Endometrium (tissue), 2 donors: Measurements from ENCODE around the gene CCL19.
A peak's percentile ranks its signal among the peaks of the same experiment; 100 is the strongest.
"Not testable (repeated sequence)": the region's sequence is repeated elsewhere in the genome, so short reads cannot be mapped to it uniquely, and the experiment has no call there.

Experiments used
- FAIRE-seq: peaks from 2 replicates; lab custom pipeline; 2012; peaks lifted over from hg19 to GRCh38; lab: Jason Lieb, UNC
- donor health status: control.
- donor health status: control.

Gene CCL19

DNA sequence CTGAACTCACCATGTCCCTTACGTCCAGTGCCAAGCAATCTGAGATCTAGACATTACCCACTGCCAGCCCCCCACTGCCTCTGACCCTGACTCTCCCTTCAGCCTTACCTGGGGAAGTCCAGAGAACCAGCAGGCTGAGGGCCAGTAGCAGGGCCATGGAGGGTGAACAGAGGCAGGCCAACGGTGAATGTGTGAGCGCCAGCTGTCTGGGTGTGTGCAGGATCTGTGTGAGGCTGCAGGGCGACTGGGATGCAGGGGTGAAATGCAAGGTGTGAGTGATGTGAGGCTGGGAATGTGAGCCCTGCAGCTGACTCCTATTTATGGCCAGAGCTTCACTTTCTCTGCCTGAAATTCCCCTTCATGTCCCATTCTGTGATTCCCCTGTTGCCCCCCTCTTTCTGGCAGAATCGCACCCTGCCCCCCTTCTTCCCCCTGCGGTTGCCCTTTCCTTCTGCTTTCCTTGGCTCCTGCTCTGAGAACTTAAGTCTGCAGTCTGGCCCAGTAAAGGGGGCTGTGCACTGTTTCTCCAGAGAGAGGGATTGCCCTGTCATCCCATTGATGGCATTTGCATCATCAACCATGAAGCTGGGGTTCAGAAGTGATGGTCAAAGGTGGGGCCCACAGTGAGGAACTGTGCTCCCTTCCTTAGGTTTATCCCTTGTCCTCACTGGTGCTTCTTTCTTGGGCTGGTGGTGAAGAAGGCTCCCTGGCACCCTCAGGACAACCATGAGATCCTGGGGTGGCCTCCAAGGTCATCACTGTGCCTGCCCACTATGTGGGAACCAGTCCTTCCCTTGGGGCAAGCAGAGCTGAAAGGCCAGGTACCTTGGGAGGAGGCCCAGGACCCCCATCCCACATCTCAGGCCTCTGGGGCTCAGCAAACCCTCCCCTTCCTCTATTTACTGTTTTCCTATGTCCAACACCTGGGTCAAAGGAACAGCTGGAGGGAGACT, at the start of gene CCL19:
Gene CCL19 (minus strand): TSS at position 294 of the 953 bp plus-strand sequence. CDS start 137 bp downstream, at position 157.
- FAIRE-seq: no peak

DNA sequence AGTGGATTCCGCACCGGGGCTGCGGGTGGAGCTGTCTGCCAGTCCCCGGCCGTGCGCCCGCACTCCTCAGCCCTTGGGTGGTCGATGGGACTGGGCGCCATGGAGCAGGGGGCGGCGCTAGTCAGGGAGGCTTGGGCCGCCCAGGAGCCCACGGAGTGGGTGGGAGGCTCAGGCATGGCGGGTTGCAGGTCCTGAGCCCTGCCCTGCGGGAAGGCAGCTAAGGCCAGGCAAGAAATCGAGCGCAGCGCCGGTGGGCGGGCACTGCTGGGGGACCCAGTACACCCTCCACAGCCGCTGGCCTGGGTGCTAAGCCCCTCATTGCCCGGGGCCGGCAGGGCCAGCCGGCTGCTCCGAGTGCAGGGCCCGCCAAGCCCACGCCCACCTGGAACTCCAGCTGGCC, 49.1 kb upstream of the CCL19 start:
- not testable (repeated sequence) for FAIRE-seq

GRCh38 chr9:34737677-34738260, 46.7 kb upstream of the CCL19 start:
- no peak for FAIRE-seq

GRCh38 chr9:34734720-34735119, 43.6 kb upstream of the CCL19 start:
- FAIRE-seq: no peak

GRCh38 chr9:34732886-34733285, 41.8 kb upstream of the CCL19 start:
- FAIRE-seq: no peak

GRCh38 chr9:34732478-34732877, 41.4 kb upstream of the CCL19 start:
- no peak for FAIRE-seq

DNA sequence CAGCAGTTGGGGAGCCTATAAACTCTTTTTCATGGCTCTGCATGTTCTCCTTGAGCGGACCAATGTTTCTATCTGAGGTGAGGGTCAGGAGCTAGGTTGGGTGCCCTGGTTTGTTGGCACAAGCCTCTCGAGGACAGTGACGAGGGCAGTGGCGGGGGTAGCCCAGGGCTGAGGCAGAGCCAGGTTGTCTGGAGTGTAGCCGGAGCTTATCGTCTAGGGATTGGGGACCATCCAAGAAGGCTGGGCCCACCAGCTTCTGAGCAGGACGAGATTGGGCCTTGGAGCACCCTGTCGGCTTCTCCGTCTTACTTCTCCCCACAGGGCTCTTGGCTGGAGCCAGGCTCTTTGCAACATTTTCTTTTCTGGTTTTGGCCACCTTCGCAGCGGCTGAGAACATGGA, 32.1 kb upstream of the CCL19 start:
- FAIRE-seq: no peak

DNA sequence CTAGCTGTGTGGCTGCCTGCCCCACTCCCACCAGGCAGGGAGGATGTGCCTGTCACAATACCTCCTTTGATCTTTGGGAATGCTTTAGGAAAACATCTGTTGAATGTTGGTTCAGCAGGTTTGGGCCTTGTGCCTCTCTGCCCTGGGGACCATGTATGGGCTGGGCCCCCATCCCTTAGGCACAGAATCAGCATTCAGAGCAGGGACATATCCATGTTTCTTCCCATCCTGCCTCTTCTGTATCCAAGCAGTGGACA, 28.6 kb upstream of the CCL19 start:
- not testable (repeated sequence) for FAIRE-seq

DNA sequence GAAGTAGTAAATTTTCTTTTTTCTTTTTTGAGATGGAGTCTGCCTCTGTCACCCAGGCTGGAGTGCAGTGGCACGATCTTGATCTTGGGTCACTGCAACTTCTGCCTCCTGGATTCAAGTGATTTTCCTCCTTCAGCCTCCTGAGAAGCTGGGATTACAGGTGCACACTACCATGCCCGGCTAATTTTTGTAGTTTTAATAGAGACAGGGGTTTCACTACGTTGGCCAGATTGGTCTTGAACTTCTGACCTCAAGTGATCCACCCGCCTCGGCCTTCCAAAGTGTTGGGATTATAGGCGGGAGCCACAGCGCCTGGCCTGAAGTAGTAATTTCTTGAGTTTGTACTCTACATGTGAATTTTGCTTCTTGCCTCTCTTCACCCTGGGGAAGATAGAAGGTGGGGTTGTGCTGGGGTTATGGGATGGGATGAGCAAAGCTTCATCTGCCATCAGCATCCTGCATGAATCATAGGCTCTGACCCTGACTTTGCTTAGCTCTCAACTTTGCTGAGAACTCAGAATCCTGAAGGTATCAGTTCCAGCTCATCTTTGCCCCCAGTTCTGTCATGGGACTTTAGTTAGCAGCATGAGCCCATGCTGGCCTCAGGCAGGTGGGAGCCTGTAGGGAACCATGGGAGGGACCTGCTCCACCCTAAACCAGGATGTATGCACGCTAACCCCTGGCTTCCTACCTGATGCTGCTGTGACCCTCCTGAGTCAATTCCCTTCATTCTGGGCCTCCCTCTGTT, 28.1 kb upstream of the CCL19 start:
- FAIRE-seq: no peak

GRCh38 chr9:34717996-34718614, 27.0 kb upstream of the CCL19 start:
- FAIRE-seq: no peak

GRCh38 chr9:34716711-34717110, 25.6 kb upstream of the CCL19 start:
- no peak for FAIRE-seq

DNA sequence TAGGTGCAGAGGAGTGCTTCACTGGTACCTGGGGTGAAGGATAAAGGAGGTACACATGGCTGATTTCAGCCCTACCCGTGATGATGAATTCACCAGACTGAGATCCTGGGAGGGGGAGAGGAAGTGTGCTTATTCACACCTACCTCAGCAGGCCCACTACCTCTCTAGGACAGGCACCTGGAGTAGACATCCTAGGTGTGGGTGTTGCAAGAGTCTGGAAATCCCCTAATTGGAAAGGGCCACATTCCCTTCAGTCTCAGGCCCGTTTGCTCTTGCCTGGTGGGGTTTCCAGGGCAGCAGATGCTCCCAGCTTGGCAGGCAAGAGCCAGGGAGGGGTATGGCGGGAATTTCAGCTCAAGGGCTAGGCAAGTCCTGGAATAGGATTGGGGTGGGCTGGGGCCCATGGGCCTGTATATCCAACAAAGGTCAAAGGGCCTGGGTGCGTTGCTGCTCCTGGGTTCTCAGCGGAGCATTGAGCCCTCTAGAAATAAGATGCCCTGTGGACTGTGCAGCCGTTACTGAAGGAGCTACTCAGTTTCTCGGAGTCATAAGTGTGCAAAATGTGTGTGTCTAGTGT, 24.7 kb upstream of the CCL19 start:
- FAIRE-seq: no peak

DNA sequence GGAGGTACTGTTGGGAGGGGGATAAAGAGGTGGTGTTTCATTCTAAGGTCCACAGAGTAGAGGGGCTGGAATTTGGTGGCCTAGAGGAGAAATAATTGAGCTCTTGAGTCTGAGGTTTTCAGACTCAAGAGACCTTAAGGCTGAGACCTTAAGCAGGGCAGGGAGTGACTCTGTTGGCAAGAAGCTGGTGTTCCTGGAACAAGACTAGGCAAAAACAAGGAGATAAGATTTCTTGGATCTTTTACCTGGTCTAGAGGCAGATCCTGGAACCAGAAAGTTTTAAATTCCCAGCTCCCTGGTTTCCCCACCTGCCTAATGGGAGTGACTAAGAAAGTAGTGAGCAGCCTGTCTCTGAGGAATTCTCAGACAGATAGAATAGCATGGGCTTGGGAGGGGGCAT, 22.9 kb upstream of the CCL19 start:
- FAIRE-seq: no peak

DNA sequence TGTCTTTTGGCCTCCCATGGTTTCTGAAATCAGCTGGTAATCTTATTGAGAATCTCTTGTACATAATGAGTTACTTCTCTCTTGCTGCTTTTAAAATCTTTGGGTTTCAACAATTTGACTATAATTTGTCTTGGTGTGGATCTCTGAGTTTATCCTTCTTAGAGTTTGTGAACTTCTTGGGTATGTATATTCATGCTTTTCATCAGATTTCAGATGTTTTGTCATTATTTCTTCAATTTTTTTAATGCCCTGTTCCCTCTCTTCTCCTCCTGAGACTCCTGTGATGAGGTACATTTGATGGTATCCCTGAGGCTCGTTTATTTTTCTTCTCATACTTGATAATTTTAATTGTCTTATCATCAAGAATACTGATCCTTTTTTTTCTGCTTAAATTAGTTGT, 21.1 kb upstream of the CCL19 start:
- FAIRE-seq: no peak

DNA sequence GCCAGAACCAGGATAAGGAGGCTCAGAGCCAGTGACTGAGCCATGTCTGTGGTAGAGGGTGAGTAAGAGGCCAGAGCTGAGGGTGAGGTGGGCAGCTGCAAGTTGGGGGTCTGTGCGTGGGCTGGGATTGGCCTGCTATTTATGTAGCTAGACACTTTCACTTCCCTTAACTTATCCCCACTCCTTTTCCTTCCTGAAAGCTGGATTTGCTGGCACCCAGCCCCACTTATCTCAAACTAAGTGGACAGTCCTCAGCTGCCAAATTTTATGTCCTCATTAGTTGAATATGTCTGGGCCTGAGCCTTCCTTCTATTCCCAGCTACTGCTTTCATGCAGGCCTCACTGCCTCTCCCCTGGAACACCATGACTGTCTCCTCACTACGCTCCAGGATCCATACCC, 18.9 kb upstream of the CCL19 start, which contains the start of gene CCL21:
Gene CCL21 (minus strand): TSS at position 114 of the 400 bp plus-strand sequence. CDS start 70 bp downstream, at position 44.
- no peak for FAIRE-seq

DNA sequence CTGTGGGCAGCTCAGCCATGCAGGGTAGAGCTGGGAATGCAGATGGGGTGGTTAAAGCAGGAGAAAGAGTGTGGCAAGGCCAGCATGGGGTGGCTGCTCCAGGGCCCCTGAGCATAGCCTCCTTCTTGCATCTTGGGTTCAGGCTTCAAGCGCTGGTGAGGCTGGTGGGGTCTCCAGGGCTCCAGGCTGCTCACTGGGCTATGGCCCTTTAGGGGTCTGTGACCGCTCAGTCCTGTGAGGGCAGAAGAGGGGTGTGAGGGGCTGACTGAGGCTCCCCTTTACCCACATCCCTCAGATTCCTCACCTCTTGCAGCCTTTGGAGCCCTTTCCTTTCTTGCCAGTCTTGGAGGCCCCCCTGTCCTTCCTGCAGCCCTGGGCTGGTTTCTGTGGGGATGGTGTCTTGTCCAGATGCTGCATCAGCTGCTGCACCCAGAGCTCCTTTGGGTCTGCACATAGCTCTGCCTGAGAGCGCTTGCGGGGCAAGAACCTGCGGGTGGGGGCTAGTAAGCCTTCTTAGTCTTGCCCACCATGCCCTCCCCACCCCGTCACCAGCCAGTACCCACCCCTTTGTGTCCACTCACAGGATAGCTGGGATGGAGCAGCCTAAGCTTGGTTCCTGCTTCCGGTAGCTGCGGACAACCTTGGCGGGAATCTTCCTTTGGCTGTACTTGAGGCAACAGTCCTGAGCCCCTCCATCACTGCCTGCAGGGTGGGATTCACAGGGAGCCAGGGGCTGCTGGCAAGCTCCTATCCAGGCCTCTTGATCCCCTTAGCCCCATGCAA, 18.3 kb upstream of the CCL19 start:
- FAIRE-seq: no peak

GRCh38 chr9:34707130-34707529, 16.1 kb upstream of the CCL19 start:
- no peak for FAIRE-seq

GRCh38 chr9:34701769-34702736, 11.0 kb upstream of the CCL19 start:
- peak; percentile 83 for FAIRE-seq

- FAIRE-seq: no peak
These were observed 10.1 kb upstream of the CCL19 start for GRCh38 chr9:34701023-34701768.
